IMR-90 (cell line): ENCODE results near the gene FHL2. TPM values are rescaled to one million over a fixed set of nuclear protein-coding genes. Genes with fewer than 3 reads are reported as not detected.

Experiments used
- ATAC-seq: fragments of 200-7000 bp; cut with Tn5 transposase; 2 replicates; pipeline ENCODE4 v1.9.1; 2020; ENCODE audit warnings: low read depth, mild to moderate bottlenecking, moderate library complexity
- BruUV-seq: library from RNA; stranded (reverse); fragments of 400-500 nt; replicated peaks from 2 replicates; lab custom pipeline; 2021; lab: Mats Ljungman, UMichigan
- CTCF ChIA-PET: fragments of 300-600 bp; formaldehyde crosslinking; extraction: SDS; loops from one replicate; lab custom pipeline; 2021; ENCODE audit warnings: antibody characterized with exemption; lab: Yijun Ruan, JAX
- POLR2A ChIA-PET: fragments of 300-600 bp; sonication (Branson Sonifier 250); formaldehyde crosslinking; loops from one replicate; lab custom pipeline; 2022; ENCODE audit warnings: antibody characterized with exemption; ENCODE audit not compliant: unreplicated experiment; lab: Charles Lee
- DNase-seq: peaks from one replicate; pipeline ENCODE4 v3.0.0; 2013
- H2AFZ ChIP-seq: replicated peaks from 2 replicates; pipeline ENCODE3; 2013; ENCODE audit warnings: low read length, mild to moderate bottlenecking; ENCODE audit not compliant: poor library complexity
- H2AK5ac ChIP-seq: 2 replicates; pipeline ENCODE4 v1.6.1; 2013; ENCODE audit warnings: low read depth, low read length, inconsistent platforms
- H2AK9ac ChIP-seq: replicated peaks from 2 replicates; pipeline ENCODE3; 2013; ENCODE audit warnings: mild to moderate bottlenecking, low read depth, low read length, moderate library complexity; ENCODE audit not compliant: poor library complexity
- H2BK120ac ChIP-seq: 2 replicates; pipeline ENCODE4 v1.6.1; 2013; ENCODE audit warnings: low read depth, low read length, inconsistent platforms
- H2BK15ac ChIP-seq: 3 replicates; pipeline ENCODE4 v1.6.1; 2013; ENCODE audit warnings: low read depth, low read length, inconsistent platforms
- H2BK20ac ChIP-seq: 2 replicates; pipeline ENCODE4 v1.6.1; 2013; ENCODE audit warnings: low read depth, mild to moderate bottlenecking, inconsistent platforms, low read length, moderate library complexity
- H2BK5ac ChIP-seq: 2 replicates; pipeline ENCODE4 v1.6.1; 2013; ENCODE audit warnings: mild to moderate bottlenecking, low read depth, low read length, inconsistent platforms; ENCODE audit not compliant: poor library complexity, severe bottlenecking
- H3K14ac ChIP-seq: replicated peaks from 2 replicates; pipeline ENCODE4 v1.6.1; 2013; ENCODE audit warnings: low read depth, low read length, inconsistent platforms
- H3K18ac ChIP-seq: 2 replicates; pipeline ENCODE4 v1.6.1; 2013; ENCODE audit warnings: low read depth, low read length, control low read depth
- H3K23ac ChIP-seq: 2 replicates; pipeline ENCODE4 v1.6.1; 2013; ENCODE audit warnings: low read depth, low read length, inconsistent platforms
- H3K27ac ChIP-seq: 2 replicates; pipeline ENCODE4 v1.5.1; 2013; ENCODE audit warnings: mild to moderate bottlenecking, control low read depth, low read length; ENCODE audit not compliant: insufficient read depth
- H3K27me3 ChIP-seq: 2 replicates; pipeline ENCODE4 v1.6.1; 2013; ENCODE audit warnings: low read length; ENCODE audit not compliant: control insufficient read depth, insufficient read depth
- H3K36me3 ChIP-seq: 2 replicates; pipeline ENCODE4 v1.6.1; 2013; ENCODE audit warnings: low read length, mixed read lengths; ENCODE audit not compliant: control insufficient read depth, insufficient read depth
- H3K4ac ChIP-seq: 2 replicates; pipeline ENCODE4 v1.6.1; 2013; ENCODE audit warnings: low read depth, low read length, inconsistent platforms
- H3K4me1 ChIP-seq: 2 replicates; pipeline ENCODE4 v1.6.1; 2013; ENCODE audit warnings: low read length, mixed read lengths; ENCODE audit not compliant: control insufficient read depth, insufficient read depth
- H3K4me2 ChIP-seq: 2 replicates; pipeline ENCODE4 v1.6.1; 2013; ENCODE audit warnings: low read depth, mild to moderate bottlenecking, control low read depth, low read length, moderate library complexity
- H3K4me3 ChIP-seq: 2 replicates; pipeline ENCODE4 v1.5.1; 2013; ENCODE audit warnings: low read depth, mild to moderate bottlenecking, control low read depth, low read length, moderate library complexity; ENCODE audit not compliant: insufficient read depth
- H3K56ac ChIP-seq: 2 replicates; pipeline ENCODE4 v1.6.1; 2013; ENCODE audit warnings: low read length, inconsistent platforms; ENCODE audit not compliant: insufficient read depth; ENCODE audit errors: extremely low read depth
- H3K79me1 ChIP-seq, 2 experiments: 2 replicates each; pipeline ENCODE4 v1.6.1; 2013; ENCODE audit warnings: low read length in 2 of 2, inconsistent platforms in 1 of 2, low read depth in 1 of 2
- H3K9ac ChIP-seq: 2 replicates; pipeline ENCODE4 v1.6.1; 2013; ENCODE audit warnings: low read depth, low read length, control low read depth
- H3K9me1 ChIP-seq: 2 replicates; pipeline ENCODE4 v1.6.1; 2013; ENCODE audit warnings: low read length, inconsistent platforms; ENCODE audit not compliant: insufficient read depth
- H3K9me3 ChIP-seq: 2 replicates; pipeline ENCODE4 v1.6.1; 2013; ENCODE audit warnings: low read length; ENCODE audit not compliant: control insufficient read depth, insufficient read depth
- H4K20me1 ChIP-seq: 2 replicates; pipeline ENCODE4 v1.6.1; 2013; ENCODE audit warnings: low read length, inconsistent platforms; ENCODE audit not compliant: insufficient read depth
- H4K5ac ChIP-seq: 2 replicates; pipeline ENCODE4 v1.6.1; 2013; ENCODE audit warnings: mild to moderate bottlenecking, low read depth, low read length, control low read depth
- H4K8ac ChIP-seq, 2 experiments: 2 replicates each; pipeline ENCODE4 v1.6.1; 2013; ENCODE audit warnings: low read depth in 2 of 2, low read length in 2 of 2, control low read depth in 1 of 2, inconsistent platforms in 1 of 2
- H4K91ac ChIP-seq: 2 replicates; pipeline ENCODE4 v1.6.1; 2013; ENCODE audit warnings: low read depth, low read length, inconsistent platforms; ENCODE audit not compliant: insufficient read depth
- CEBPB ChIP-seq: IDR thresholded peaks from 2 replicates; pipeline ENCODE4 v1.6.1; 2012; ENCODE audit warnings: low read depth, low read length, improper control_type of control experiment
- CTCF ChIP-seq: conservative IDR thresholded peaks from 2 replicates; pipeline ENCODE4 v1.5.1; 2012; ENCODE audit warnings: mild to moderate bottlenecking, low read depth, low read length, improper control_type of control experiment
- MAFK ChIP-seq: IDR thresholded peaks from 2 replicates; pipeline ENCODE4 v1.6.1; 2012; ENCODE audit warnings: low read depth, low read length, improper control_type of control experiment
- RAD21 ChIP-seq: IDR thresholded peaks from 2 replicates; pipeline ENCODE4 v1.6.1; 2012; ENCODE audit warnings: low read length, improper control_type of control experiment
- RFX5 ChIP-seq: IDR thresholded peaks from 2 replicates; pipeline ENCODE4 v1.8.0; 2012; ENCODE audit warnings: low read depth, mild to moderate bottlenecking, low read length, moderate library complexity
- WGBS, 2 experiments: methylation state at CpG; one replicate each; pipeline versions ENCODE4 v1.1.5 to v1.1.7; 2013; ENCODE audit warnings: missing lambda C conversion rate in 2 of 2; ENCODE audit not compliant: insufficient read length in 1 of 2; ENCODE audit errors: extremely low coverage in 2 of 2; 5-methylcytosine and 5-hydroxymethylcytosine counted together
- dilution Hi-C: fragments of 300-500 bp; cut with HindIII; formaldehyde crosslinking; loops from one replicate; pipeline ENCODE4 v1.14.3; 2018; ENCODE audit warnings: low sequenced_read_pairs; ENCODE audit not compliant: unreplicated experiment
- in situ Hi-C: fragments of 300-500 bp; cut with MboI; formaldehyde crosslinking; loops from 3 replicates; pipeline ENCODE4 v1.14.3; 2019; ENCODE audit warnings: low sequenced_read_pairs, inconsistent platforms, mixed read lengths
- intact Hi-C: fragments of 100-400 bp; cut with micrococcal nuclease; formaldehyde crosslinking; loops from 2 replicates; pipeline ENCODE4 v1.10.0; 2022
- polyA plus RNA-seq, 3 experiments: library from polyadenylated mRNA; depleted of rRNA; stranded (reverse); fragments of >200 nt; gene quantifications; 2 replicates each; pipeline ENCODE4 v1.2.3, GENCODE V29; 2012; ENCODE audit warnings: low replicate concordance in 1 of 3
- total RNA-seq: library from RNA; depleted of rRNA; stranded (reverse); fragments of >200 nt; gene quantifications from 2 replicates; pipeline ENCODE4 v1.2.3, GENCODE V29; 2012

Gene FHL2
- total and polyA plus RNA-seq, 2 of the 4 experiments (the other 2 are of a cell fraction), result 464 to 550 TPM

- TF ChIP-seq MAFK (peak; percentile 44), CEBPB (peak; percentile 56), RAD21 (no peak), RFX5 (no peak), CTCF (no peak)
- Histone ChIP-seq H2BK15ac (peak overlapping the region; percentile 91; the same call in 1 of the 3 replicates), H3K9me3 (no peaks in the 10 kb centered on the region), H4K91ac (peak overlapping the region; percentile 91), H4K8ac (peak overlapping the region; percentile 84 to 88; a peak in 3 of 4 replicates), H2BK20ac (peak overlapping the region; percentile 74), H3K27me3 (no peaks in the 10 kb centered on the region), H3K36me3 (peaks cover 76% of the 10 kb centered on the region), H3K4me2 (no peak overlapping the region), H3K9ac (peak overlapping the region; percentile 1; the same call in 1 of the 2 replicates), H2AFZ (no peak overlapping the region), H4K20me1 (peaks cover 59% of the 10 kb centered on the region), H4K5ac (peak overlapping the region; percentile 89), H3K4me3 (no peak overlapping the region), H3K56ac (peak overlapping the region; percentile 40; the same call in 1 of the 2 replicates), H3K4me1 (peaks cover 57% of the 10 kb centered on the region), H3K27ac (peak overlapping the region; percentile 93), H3K4ac (peak overlapping the region; percentile 93), H3K79me1 (peaks cover 47 to 88% of the 10 kb centered on the region in 2 experiments), H2BK5ac (peak overlapping the region; percentile 97), H2AK5ac (peak overlapping the region; percentile 63), H3K18ac (peak overlapping the region; percentile 93), H3K9me1 (peaks cover 50% of the 10 kb centered on the region), H2AK9ac (peak overlapping the region; percentile 10), H2BK120ac (peak overlapping the region; percentile 75), H3K14ac (peak overlapping the region; percentile 55), H3K23ac (peak overlapping the region; percentile 66)
- in situ Hi-C loops, result no loop called here
- TSS peak; percentile 1 for BruUV-seq
- DNase-seq (peak; percentile 90), ATAC-seq (peak; percentile 44)
- ChIA-PET CTCF (no interaction called here), POLR2A (no interaction called here)
- WGBS, 2 experiments, result 64% methylated on average over 3 of the region's 15 CpGs; no CpG with 5 or more reads in 1 of the 2 experiments
- dilution Hi-C loops, result no loop called here
- intact Hi-C loops, result no loop called here
Observed at GRCh38 chr2:105375001-105375561, 23.8 kb downstream of the FHL2 start.
